GM21515 (cell line): ENCODE data around the gene THADA.
A peak's percentile ranks its signal among the peaks of the same experiment; 100 is the strongest.
"Not testable (repeated sequence)": the region's sequence is repeated elsewhere in the genome, so short reads cannot be mapped to it uniquely, and the experiment has no call there.

Experiments
- ATAC-seq: cut with Tn5 transposase; IDR thresholded peaks from one replicate; pipeline ENCODE4 v1.9.1; 2021; ENCODE audit not compliant: unreplicated experiment

The THADA gene

GRCh38 chr2:43196768-43197587 lies 398.9 kb downstream of the THADA start:
- ATAC-seq, result no peak

GRCh38 chr2:43194121-43194869 lies 401.5 kb downstream of the THADA start:
- ATAC-seq, result peak; percentile 37

DNA sequence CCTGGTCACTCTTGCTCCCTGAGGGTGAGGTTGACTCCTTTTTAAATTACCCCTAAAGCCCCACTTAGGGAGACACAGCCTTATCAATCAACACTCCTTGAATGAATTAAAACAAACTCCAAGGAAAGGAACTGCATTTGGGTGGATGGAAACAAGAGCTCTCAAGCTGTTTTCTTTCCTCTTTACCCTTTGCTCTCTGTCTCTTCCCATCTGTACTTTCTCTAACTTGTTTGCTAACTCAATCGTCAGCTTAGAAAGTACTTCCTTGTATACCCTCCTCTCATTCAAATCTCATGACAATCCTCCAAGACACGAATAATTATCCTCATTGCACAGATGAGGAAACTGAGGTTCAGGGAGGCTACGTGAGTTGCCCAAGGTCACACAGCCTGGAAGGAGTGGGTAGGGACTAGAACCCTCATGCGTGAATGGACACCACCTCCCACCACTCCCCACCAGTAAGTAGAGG lies 402.2 kb downstream of the THADA start:
- ATAC-seq, result no peak

GRCh38 chr2:43192744-43193651 lies 402.8 kb downstream of the THADA start:
- no peak for ATAC-seq

DNA sequence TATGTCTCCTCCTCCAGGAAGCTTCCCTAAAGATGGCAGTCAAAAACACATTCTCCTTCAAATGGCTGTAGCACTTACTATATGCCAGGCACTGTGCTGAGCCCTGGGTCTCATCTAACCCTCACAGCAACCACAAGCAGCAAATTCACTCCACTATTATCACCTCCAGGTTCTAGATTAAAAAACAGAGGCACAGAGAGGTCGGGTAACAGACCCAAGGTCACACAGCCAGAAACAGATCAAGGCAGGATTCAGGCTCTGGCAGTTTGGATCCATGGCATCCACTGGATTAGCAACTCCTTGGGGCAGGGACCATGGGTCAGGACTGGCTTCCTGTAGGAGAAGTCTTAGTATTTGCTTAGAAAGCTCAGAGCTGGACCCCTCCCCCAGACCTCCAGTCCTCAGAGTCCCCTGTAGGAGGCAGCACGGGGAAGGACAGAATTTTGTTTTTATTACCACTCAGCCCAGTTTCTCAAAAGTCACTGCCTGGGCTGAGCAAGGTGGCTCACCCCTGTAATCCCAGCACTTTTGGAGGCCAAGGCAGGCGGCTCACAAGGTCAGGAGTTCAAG lies 403.8 kb downstream of the THADA start:
- ATAC-seq, result no peak

- no peak for ATAC-seq
Observed at GRCh38 chr2:43190311-43191052, 405.4 kb downstream of the THADA start.

- ATAC-seq, result not testable (repeated sequence)
Observed at GRCh38 chr2:43189861-43190260, 406.0 kb downstream of the THADA start.

GRCh38 chr2:43188561-43189386 lies 407.1 kb downstream of the THADA start:
- ATAC-seq, result no peak

DNA sequence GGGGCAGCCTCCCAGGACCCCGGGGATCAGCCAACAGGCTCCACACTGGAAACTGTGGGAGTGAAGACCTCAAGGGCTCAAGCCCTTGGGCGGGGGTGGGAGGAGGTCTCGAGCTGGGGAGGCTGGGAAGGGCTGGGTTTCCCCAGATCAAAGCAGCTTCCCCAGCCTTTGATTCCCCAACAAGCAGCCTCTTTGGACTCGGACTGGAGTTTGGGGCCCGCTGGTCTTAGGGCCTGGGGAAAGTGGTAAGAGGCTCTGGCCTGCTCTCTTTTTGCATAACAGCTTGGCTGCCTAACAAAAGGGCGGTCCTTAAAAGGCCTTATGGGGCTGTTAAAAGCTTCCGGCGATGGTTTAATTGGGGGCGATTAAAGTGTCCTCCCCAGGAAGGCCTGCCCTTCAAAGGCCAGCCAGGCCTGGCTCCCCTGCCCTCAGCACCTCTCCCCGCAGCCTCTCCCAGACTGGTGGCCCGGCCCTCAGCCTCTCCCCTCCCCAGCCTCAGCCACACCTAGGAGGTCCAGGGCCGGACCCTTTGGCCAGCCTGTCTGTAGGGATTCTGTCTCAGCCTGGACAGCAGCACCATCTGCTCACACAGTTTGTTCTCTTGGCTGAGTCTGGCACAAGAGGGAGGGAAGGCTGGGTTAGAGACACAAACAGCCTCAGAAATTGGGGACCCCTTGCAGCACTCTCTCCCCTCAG lies 409.0 kb downstream of the THADA start:
- no peak for ATAC-seq

- no peak for ATAC-seq
Observed at GRCh38 chr2:43186321-43186678, 409.5 kb downstream of the THADA start.

- no peak for ATAC-seq
Observed at GRCh38 chr2:43185146-43185545, 410.7 kb downstream of the THADA start.

DNA sequence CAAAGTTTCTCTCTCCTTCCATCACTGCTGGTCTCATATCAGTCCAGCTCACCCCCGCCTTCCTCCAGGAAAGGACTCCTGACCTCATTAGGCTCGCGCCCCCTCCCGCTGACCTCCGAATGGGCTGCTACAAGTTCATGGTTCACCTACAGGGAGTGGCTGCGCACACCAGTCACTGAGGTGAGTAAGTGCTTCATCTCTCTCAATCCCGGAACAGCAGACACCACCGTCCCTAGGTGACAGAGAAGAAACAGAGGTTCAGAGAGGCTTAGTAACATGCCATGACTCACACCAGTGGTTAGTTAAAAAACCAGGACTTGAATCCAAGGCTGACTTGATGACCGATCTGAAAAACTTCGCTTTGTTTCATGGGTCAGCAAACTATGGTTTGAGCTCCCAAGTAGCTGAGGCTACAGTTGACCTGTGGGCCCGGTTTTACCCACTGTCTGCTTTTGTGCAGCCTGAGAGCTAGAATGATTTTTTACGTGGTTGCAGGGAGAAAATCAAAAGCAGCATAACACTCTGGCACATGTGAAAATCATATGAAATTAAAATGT lies 411.4 kb downstream of the THADA start:
- ATAC-seq, result no peak

GRCh38 chr2:43183743-43184142 lies 412.1 kb downstream of the THADA start:
- ATAC-seq, result no peak

DNA sequence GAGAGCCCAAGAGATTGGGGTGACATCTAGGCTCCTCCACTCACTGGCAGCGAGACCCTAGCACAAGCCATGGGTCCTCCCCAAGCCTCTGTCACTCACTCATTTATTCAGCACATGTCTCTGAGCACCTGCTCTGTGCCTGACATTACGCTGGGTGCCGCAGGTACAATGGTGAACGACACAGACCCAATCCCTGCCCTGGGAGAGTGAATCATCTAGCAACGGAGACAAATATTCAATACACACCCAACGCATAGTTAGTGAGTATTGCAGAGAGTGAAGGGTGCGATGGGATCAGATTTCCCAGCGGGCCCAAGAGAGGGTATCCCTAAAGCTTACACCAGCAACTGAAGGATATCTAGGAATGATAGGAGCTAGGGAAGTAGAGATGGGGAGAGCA lies 414.9 kb downstream of the THADA start:
- no peak for ATAC-seq
